Activated naive CD4-positive, alpha-beta T cell treated with anti-CD3 and anti-CD28 coated beads for 36 hours (primary cell): ENCODE measurements around the gene USP4. TPM values are rescaled to one million over a fixed set of nuclear protein-coding genes. Genes with fewer than 3 reads are reported as not detected.
A peak's percentile ranks its signal among the peaks of the same experiment; 100 is the strongest.

Experiments
- CTCF ChIA-PET: fragments of 350-600 bp; sonication (Branson Sonifier 250); formaldehyde crosslinking; loops from one replicate; lab custom pipeline; 2021; ENCODE audit warnings: antibody characterized with exemption; lab: Charles Lee
- DNase-seq: peaks from one replicate; pipeline ENCODE4 v3.0.0-alpha.2; 2020
- H3K27ac Mint-ChIP-seq: one replicate; pipeline ENCODE4 v1.8.0; 2021; ENCODE audit warnings: mild to moderate bottlenecking, mixed read lengths
- H3K27me3 Mint-ChIP-seq: one replicate; pipeline ENCODE4 v1.8.0; 2021; ENCODE audit warnings: low read depth, mixed read lengths
- H3K36me3 Mint-ChIP-seq: one replicate; pipeline ENCODE4 v1.8.0; 2021; ENCODE audit warnings: low read depth, mixed read lengths
- H3K4me1 Mint-ChIP-seq: one replicate; pipeline ENCODE4 v1.8.0; 2021; ENCODE audit warnings: low read depth, mixed read lengths
- H3K4me3 Mint-ChIP-seq: one replicate; pipeline ENCODE4 v1.8.0; 2021; ENCODE audit warnings: mild to moderate bottlenecking, moderate library complexity, mixed read lengths
- H3K9me3 Mint-ChIP-seq: one replicate; pipeline ENCODE4 v1.8.0; 2021; ENCODE audit warnings: mixed read lengths
- intact Hi-C: fragments of 100-400 bp; cut with micrococcal nuclease; formaldehyde crosslinking; loops from one replicate; pipeline ENCODE4 v1.15.1; 2023
- total RNA-seq, 2 experiments: library from RNA; stranded (reverse); gene quantifications; one replicate each; pipeline ENCODE4 v1.2.3, GENCODE V29; 2021

The USP4 gene, protein sequence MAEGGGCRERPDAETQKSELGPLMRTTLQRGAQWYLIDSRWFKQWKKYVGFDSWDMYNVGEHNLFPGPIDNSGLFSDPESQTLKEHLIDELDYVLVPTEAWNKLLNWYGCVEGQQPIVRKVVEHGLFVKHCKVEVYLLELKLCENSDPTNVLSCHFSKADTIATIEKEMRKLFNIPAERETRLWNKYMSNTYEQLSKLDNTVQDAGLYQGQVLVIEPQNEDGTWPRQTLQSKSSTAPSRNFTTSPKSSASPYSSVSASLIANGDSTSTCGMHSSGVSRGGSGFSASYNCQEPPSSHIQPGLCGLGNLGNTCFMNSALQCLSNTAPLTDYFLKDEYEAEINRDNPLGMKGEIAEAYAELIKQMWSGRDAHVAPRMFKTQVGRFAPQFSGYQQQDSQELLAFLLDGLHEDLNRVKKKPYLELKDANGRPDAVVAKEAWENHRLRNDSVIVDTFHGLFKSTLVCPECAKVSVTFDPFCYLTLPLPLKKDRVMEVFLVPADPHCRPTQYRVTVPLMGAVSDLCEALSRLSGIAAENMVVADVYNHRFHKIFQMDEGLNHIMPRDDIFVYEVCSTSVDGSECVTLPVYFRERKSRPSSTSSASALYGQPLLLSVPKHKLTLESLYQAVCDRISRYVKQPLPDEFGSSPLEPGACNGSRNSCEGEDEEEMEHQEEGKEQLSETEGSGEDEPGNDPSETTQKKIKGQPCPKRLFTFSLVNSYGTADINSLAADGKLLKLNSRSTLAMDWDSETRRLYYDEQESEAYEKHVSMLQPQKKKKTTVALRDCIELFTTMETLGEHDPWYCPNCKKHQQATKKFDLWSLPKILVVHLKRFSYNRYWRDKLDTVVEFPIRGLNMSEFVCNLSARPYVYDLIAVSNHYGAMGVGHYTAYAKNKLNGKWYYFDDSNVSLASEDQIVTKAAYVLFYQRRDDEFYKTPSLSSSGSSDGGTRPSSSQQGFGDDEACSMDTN
- 10 to 100 TPM; 68.0 to 69.7 TPM for total RNA-seq

DNA sequence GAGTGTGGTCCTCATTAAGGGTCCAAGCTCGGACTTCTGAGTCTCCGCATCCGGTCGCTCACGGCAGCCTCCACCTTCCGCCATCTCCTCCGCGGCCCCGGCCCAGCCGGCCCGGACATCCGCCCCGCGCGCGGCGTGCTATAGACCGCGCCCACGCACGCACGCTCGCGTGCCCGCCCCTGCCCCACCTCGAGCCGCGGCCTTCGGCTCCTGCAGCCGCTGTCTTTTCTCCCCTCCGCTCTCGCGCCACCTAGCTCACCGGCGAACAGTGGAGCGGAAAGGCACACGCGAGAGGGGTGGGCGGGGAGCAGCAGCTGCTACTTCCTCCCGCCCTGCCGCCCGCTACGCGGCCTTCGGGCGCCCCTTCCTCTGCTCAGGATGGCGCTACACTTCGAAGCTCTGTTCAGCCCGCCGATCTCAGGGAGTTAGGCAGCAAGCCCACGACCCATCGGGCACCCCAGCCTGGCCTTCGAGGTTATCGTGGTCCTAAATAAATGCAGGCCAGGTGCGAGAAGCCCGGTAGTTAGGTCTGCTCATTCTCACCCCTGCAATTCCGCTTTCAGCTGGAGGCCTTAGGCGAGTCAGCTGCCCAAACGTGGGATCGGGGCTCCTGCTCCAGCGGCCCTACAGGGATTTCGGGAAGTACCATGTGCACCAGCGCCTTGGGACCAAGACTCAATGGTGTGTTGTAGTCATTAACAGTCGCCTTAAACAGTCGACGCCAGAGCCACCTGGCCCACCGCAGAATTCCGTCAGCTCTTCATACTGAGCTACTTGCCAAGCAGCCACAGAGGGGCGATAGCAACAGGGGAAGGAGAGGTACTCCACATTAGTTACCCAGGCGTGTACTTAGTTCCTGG is at the start of gene USP4:
TSS of gene USP4 (minus strand) at position 113 of the 860 bp plus-strand sequence. CDS start at position 84, 29 bp downstream.
- Mint-ChIP-seq H3K9me3 (no peaks in the 10 kb centered on the region), H3K4me3 (peak within 1 kb of the TSS; percentile 91), H3K27ac (peak within 1 kb of the TSS; percentile 100), H3K27me3 (no peaks in the 10 kb centered on the region), H3K36me3 (peaks cover 6% of the 10 kb centered on the region), H3K4me1 (peaks cover 44% of the 10 kb centered on the region)
- intact Hi-C loops: loop anchor here (1.0 to 5.0 kb wide), 13 partner anchors 18 to 333 kb away; partner anchors contain the start of genes APEH, DAG1, GPX1 and KLHDC8B
- CTCF ChIA-PET: interaction anchor here (0.7 to 3.4 kb wide), 29 partner anchors 9 to 600 kb away, joined by 3 to 35 read pairs (median 4); partner anchors contain the start of gene NICN1
- DNase-seq: peak; percentile 96

DNA sequence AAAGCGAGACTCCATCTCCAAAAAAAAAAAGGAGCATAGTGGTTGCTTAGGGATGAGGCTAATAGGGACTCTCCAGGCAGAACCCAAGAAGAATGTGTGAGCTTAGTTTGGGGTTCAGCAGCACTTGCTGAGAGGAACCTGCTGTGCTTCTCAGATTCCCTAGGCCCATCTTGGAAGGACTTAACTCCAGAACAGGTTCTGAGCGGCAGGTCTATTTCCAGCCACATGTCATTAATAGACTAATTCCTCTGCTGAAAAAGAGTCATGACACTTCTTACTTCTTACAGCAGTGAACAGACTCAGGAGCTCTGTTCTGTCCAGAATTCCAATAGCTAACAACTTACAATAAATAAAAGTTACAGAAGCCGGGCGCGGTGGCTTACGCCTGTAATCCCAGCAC is 49.4 kb upstream of the USP4 start:
- intact Hi-C loops: no loop called here
- H3K4me3 Mint-ChIP-seq: no peak overlapping the region

DNA sequence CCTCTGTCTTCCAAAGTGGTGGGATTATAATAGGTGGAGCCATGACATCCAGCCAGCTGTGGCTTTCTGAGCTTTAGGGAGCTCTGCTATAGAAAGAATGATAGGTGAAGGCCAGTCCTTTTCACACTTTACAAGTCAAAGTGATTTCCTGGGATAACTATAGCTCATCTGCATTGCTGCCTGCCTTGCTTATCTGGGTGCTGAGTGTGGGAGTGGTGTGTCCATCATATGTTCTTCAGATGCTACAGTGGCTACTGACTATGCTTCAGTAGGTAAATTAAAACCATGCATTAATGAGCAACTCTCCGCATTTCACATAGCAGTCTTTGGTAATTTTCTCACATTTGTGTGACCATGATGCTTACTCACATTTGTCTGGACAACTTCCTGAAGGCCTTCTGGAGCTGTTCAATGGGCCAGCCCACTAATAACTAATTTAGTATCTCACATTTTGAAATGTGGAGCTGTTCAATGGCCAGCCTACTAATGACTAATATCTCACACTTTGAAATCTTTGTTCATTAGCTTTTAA is 48.5 kb upstream of the USP4 start:
- Mint-ChIP-seq H3K27me3 (no peaks in the 10 kb centered on the region), H3K27ac (no peak overlapping the region), H3K9me3 (no peaks in the 10 kb centered on the region), H3K36me3 (peaks cover 10% of the 10 kb centered on the region), H3K4me1 (peaks cover 50% of the 10 kb centered on the region), H3K4me3 (no peak overlapping the region)
- DNase-seq: no peak
- CTCF ChIA-PET: no interaction called here
- intact Hi-C loops: no loop called here

More for the DNA sequence above, 49.4 kb upstream of the USP4 start:
- DNase-seq: no peak
- CTCF ChIA-PET: interaction anchor here (0.6 kb wide), 2 partner anchors 144 to 1002 kb away, joined by 3 to 5 read pairs; no protein-coding TSS in a partner anchor
- H3K27me3 Mint-ChIP-seq: no peaks in the 10 kb centered on the region
- no peak overlapping the region for H3K27ac Mint-ChIP-seq
- H3K36me3 Mint-ChIP-seq: peaks cover 12% of the 10 kb centered on the region
- peaks cover 45% of the 10 kb centered on the region for H3K4me1 Mint-ChIP-seq
- no peaks in the 10 kb centered on the region for H3K9me3 Mint-ChIP-seq

- CTCF ChIA-PET: no interaction called here
- Mint-ChIP-seq H3K9me3 (no peaks in the 10 kb centered on the region), H3K36me3 (peaks cover 10% of the 10 kb centered on the region), H3K27ac (peak overlapping the region; percentile 50), H3K4me1 (peaks cover 50% of the 10 kb centered on the region), H3K4me3 (no peak overlapping the region), H3K27me3 (no peaks in the 10 kb centered on the region)
- no peak for DNase-seq
- intact Hi-C loops: no loop called here
These were observed 47.9 kb upstream of the USP4 start for GRCh38 chr3:49387721-49388120.

GRCh38 chr3:49386056-49386756 is 46.4 kb upstream of the USP4 start:
- Mint-ChIP-seq H3K27me3 (no peaks in the 10 kb centered on the region), H3K4me1 (peaks cover 52% of the 10 kb centered on the region)
- DNase-seq: no peak

GRCh38 chr3:49385617-49386016 is 45.8 kb upstream of the USP4 start:
- CTCF ChIA-PET: no interaction called here

More at GRCh38 chr3:49386056-49386756, 46.4 kb upstream of the USP4 start:
- no peak overlapping the region for H3K4me3 Mint-ChIP-seq
- H3K9me3 Mint-ChIP-seq: no peaks in the 10 kb centered on the region
- H3K27ac Mint-ChIP-seq: no peak overlapping the region
- intact Hi-C loops: no loop called here
- CTCF ChIA-PET: no interaction called here
- peaks cover 10% of the 10 kb centered on the region for H3K36me3 Mint-ChIP-seq

DNA sequence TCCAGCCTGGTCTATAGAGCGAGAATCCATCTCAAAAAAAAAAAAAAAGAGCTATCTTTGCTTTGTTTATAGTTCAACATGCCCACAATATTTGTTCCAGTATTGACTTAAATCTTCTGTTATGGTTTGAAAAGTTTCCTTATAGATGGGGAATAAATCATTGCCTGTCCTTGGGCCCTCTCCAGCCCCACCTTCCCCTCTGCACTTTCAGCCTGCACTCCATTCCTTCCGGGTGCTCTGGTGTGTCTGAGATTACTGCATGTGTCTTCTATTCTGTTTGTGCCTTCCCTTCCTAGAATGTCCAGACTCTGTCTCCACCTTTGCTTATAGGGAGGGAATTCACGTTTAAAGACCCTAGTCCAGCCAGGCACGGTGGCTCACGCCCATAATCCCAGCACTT is 43.5 kb upstream of the USP4 start:
- H3K9me3 Mint-ChIP-seq: no peaks in the 10 kb centered on the region
- DNase-seq: no peak
- peaks cover 6% of the 10 kb centered on the region for H3K36me3 Mint-ChIP-seq
- no peaks in the 10 kb centered on the region for H3K27me3 Mint-ChIP-seq
- H3K27ac Mint-ChIP-seq: no peak overlapping the region
- intact Hi-C loops: no loop called here
- CTCF ChIA-PET: no interaction called here
- H3K4me3 Mint-ChIP-seq: no peak overlapping the region
- H3K4me1 Mint-ChIP-seq: peaks cover 55% of the 10 kb centered on the region

More at GRCh38 chr3:49385617-49386016, 45.8 kb upstream of the USP4 start:
- Mint-ChIP-seq H3K4me1 (peaks cover 52% of the 10 kb centered on the region), H3K9me3 (no peaks in the 10 kb centered on the region), H3K4me3 (no peak overlapping the region), H3K27ac (no peak overlapping the region), H3K27me3 (no peaks in the 10 kb centered on the region), H3K36me3 (peaks cover 10% of the 10 kb centered on the region)
- intact Hi-C loops: no loop called here
- DNase-seq: no peak

DNA sequence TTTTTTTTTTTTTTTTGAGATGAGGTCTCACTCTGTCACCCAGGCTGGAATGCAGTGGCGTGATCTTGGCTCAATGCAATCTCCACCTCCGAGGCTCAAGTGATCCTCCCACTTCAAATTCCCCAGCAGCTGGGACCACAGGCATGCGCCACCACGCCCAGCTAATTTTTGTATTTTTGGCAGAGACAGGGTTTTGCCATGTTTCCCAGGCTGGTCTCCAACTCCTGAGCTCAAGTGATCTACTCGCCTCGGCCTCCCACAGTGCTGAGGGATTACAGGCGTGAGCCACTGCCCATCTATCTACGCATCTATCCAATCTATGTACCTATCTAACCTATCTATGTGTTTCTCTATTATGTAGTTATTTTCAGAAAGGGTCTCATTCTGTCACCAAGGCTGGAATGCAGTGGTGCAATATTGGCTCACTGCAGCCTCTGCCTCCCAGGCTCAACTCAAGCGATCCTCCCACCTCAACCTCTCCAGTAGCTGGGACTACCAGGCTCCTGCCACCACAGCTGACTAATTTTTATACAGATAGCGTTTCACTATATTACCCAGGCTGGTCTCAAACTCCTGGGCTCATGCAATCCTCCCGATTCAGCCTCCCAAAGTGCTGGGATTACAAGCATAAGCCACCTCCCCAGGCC is 38.5 kb upstream of the USP4 start:
- H3K36me3 Mint-ChIP-seq: peaks cover 16% of the 10 kb centered on the region
- no peaks in the 10 kb centered on the region for H3K9me3 Mint-ChIP-seq
- CTCF ChIA-PET: no interaction called here
- no peaks in the 10 kb centered on the region for H3K27me3 Mint-ChIP-seq
- no peak for DNase-seq
- H3K27ac Mint-ChIP-seq: peak overlapping the region; percentile 84
- H3K4me3 Mint-ChIP-seq: no peak overlapping the region
- intact Hi-C loops: no loop called here
- peaks cover 45% of the 10 kb centered on the region for H3K4me1 Mint-ChIP-seq

DNA sequence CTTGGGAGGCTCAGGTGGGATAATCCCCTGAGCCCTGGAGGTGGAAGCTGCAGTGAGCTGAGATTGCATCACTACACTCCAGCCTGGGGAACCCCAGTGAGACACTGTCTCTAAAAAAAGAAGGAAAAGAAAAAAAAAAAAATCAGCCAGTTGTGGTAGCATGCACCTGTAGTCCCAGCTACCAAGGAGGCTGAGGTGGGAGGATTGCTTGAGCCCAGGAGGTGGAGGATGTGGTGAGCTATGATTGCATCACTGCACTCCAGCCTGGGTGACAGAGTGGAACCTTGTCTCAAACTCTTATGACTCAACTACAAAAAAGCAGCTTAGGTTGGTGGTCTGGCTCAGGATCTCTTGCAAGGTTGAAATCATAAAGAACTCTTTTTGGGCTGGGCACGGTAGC is 37.6 kb upstream of the USP4 start:
- peak; percentile 89 for DNase-seq
- CTCF ChIA-PET: no interaction called here
- intact Hi-C loops: loop anchor here (1.0 kb wide), 3 partner anchors 19 to 37 kb away; partner anchors contain the start of genes GPX1 and USP4
- Mint-ChIP-seq H3K9me3 (no peaks in the 10 kb centered on the region), H3K27ac (peak overlapping the region; percentile 87), H3K27me3 (no peaks in the 10 kb centered on the region), H3K36me3 (peaks cover 22% of the 10 kb centered on the region), H3K4me3 (no peak overlapping the region), H3K4me1 (peaks cover 43% of the 10 kb centered on the region)

GRCh38 chr3:49371946-49372345 is 32.1 kb upstream of the USP4 start:
- DNase-seq: no peak
- Mint-ChIP-seq H3K36me3 (peaks cover 35% of the 10 kb centered on the region), H3K27ac (no peak overlapping the region), H3K9me3 (no peaks in the 10 kb centered on the region), H3K4me3 (no peak overlapping the region), H3K27me3 (no peaks in the 10 kb centered on the region), H3K4me1 (peaks cover 18% of the 10 kb centered on the region)
- CTCF ChIA-PET: no interaction called here
- intact Hi-C loops: no loop called here
